Gastrocnemius medialis (tissue), 4 donors: Measurements from ENCODE around the gene IFIT1. TPM values are rescaled to one million over a fixed set of nuclear protein-coding genes. Genes with fewer than 3 reads are reported as not detected.
A peak's percentile ranks its signal among the peaks of the same experiment; 100 is the strongest.

ENCODE experiments used
- ATAC-seq, 2 donors: fragments of 150-250 bp; one replicate each; pipeline ENCODE4 v1.9.1; 2016
- DNase-seq, 2 donors: peaks; one replicate each; pipeline ENCODE4 v3.0.0-alpha.2; 2019
- H3K27ac ChIP-seq, 4 donors: fragments of 200-600 bp; sonication (generic); 1 replicate in 1 of 4; 2 replicates in 3 of 4; pipeline ENCODE4 v1.5.1; 2016 to 2018; ENCODE audit warnings: mild to moderate bottlenecking in 2 of 4, moderate library complexity in 1 of 4
- H3K27me3 ChIP-seq, 3 donors: fragments of 200-600 bp; sonication (generic) in 2 of 3; 1 replicate in 1 of 3; 2 replicates in 2 of 3; pipeline versions ENCODE4 v1.5.1 to v1.6.0; 2016 to 2019; ENCODE audit warnings: mild to moderate bottlenecking in 1 of 3, moderate library complexity in 1 of 3
- H3K36me3 ChIP-seq, 2 donors: fragments of 200-600 bp; sonication (generic) in 1 of 2; one replicate each; pipeline ENCODE4 v1.5.1; 2017 to 2018
- H3K4me1 ChIP-seq, 2 donors: fragments of 200-600 bp; sonication (generic) in 1 of 2; one replicate each; pipeline ENCODE4 v1.5.1; 2016 to 2017; ENCODE audit warnings: mild to moderate bottlenecking in 2 of 2
- H3K4me3 ChIP-seq, 4 donors: fragments of 200-600 bp; sonication (generic) in 3 of 4; 1 replicate in 1 of 4; 2 replicates in 3 of 4; pipeline ENCODE4 v1.5.1; 2016 to 2019; ENCODE audit warnings: mild to moderate bottlenecking in 2 of 4
- H3K9me3 ChIP-seq, 3 donors: fragments of 200-600 bp; sonication (generic) in 2 of 3; 1 replicate in 1 of 3; 2 replicates in 2 of 3; pipeline ENCODE4 v1.5.1; 2016 to 2019
- CTCF ChIP-seq, 5 experiments: fragments of 450-650 bp in 3 of 5; fragments of 200-600 bp in 2 of 5; sonication (generic) in 2 of 5; IDR thresholded peaks in 4 of 5; conservative IDR thresholded peaks in 1 of 5; 1 replicate in 4 of 5; 2 replicates in 1 of 5; pipeline ENCODE4 v1.5.1; 2016 to 2019; ENCODE audit warnings: antibody characterized with exemption in 5 of 5, mild to moderate bottlenecking in 3 of 5, moderate library complexity in 3 of 5
- POLR2A ChIP-seq, 2 donors: fragments of 450-650 bp; IDR thresholded peaks; one replicate each; pipeline ENCODE4 v1.6.1; 2017; ENCODE audit warnings: antibody characterized with exemption in 2 of 2, mild to moderate bottlenecking in 2 of 2, moderate library complexity in 2 of 2
- in situ Hi-C, 4 donors: fragments of 200-750 bp; cut with MboI; loops; one replicate each; pipeline versions ENCODE4 v1.15.0 to v1.8.0; 2017; ENCODE audit warnings: low sequenced_read_pairs in 4 of 4
- intact Hi-C: fragments of 100-400 bp; cut with DNase I; formaldehyde crosslinking; loops from one replicate; pipeline ENCODE4 v1.15.1; 2023; ENCODE audit warnings: low total_unique reads
- total RNA-seq, 4 donors: library from RNA; depleted of rRNA; stranded (reverse); fragments of >200 nt; gene quantifications; one replicate each; pipeline versions ENCODE4 v1.1.0 to v1.2.3, GENCODE V29; 2016

IFIT1 gene
- total RNA-seq, 4 donors from 2014 or later, result 1.8 to 8.9 (median 3.0) TPM

- intact Hi-C loops (no loop called here), in situ Hi-C loops (no loop called here)
- Histone ChIP-seq H3K9me3 (no peaks in the 10 kb centered on the region), H3K4me1 (peaks cover 0 to 12% of the 10 kb centered on the region in 2 donors), H3K36me3 (no peaks in the 10 kb centered on the region), H3K27ac (no peak overlapping the region), H3K4me3 (no peak overlapping the region), H3K27me3 (no peaks in the 10 kb centered on the region)
- DNase-seq (no peak), ATAC-seq (no peak)
- no peak for TF ChIP-seq POLR2A (IDR thresholded peaks at IDR 0.05)
- no peak for TF ChIP-seq CTCF (IDR thresholded peaks at IDR 0.05 in 4 of 5, conservative IDR thresholded peaks at IDR 0.05 in 1 of 5)
Observed at GRCh38 chr10:89364531-89364930, 27.9 kb upstream of the IFIT1 start.

DNA sequence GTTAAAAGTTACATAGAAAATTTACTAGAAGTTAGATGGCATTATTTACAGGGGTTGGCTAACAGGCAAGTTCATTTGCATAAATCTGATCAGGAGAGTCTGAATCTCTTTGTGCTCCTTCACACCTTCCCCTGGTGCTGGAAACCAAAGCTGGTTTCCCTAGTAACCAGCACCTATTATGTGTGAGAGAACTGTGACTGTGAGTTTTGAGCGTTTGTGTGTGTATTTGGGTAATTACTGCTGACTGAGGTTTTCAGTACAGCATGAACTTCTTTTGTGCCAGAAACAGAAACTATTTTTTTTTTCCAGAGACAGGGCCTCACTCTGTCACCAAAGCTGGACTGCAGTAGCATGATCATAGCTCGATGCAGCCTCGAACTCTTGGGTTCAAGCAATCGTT lies 24.9 kb upstream of the IFIT1 start:
- ATAC-seq (no peak), DNase-seq (no peak)
- Histone ChIP-seq H3K4me3 (no peak overlapping the region), H3K4me1 (peaks cover 0 to 12% of the 10 kb centered on the region in 2 donors), H3K36me3 (no peaks in the 10 kb centered on the region), H3K27ac (no peak overlapping the region), H3K9me3 (no peaks in the 10 kb centered on the region), H3K27me3 (no peaks in the 10 kb centered on the region)
- intact Hi-C loops (no loop called here), in situ Hi-C loops (no loop called here)
- TF ChIP-seq POLR2A (IDR thresholded peaks at IDR 0.05) (no peak), CTCF (IDR thresholded peaks at IDR 0.05 in 4 of 5, conservative IDR thresholded peaks at IDR 0.05 in 1 of 5) (no peak)

DNA sequence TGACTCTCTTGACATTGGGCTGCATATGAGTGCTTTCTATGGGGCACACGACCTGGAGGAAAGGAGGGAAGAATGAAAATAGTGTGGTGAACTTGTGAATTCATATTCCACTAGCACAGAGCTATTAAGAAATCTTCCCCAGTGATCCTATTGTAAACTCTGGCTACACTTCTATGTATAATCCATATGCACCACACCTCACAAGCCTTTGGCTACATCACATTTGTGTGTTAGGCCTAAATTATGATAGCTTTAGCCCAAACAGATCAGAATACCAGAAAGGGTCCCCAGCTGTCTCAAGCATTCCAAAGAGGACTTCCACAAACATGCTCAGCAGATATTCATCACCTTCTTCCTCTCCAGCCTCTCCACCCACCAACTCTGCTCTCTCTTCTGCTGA lies 24.3 kb upstream of the IFIT1 start:
- no peak for ATAC-seq
- no peak overlapping the region for H3K4me3 ChIP-seq
- H3K36me3 ChIP-seq, result no peaks in the 10 kb centered on the region
- no peak for TF ChIP-seq POLR2A (IDR thresholded peaks at IDR 0.05)
- no peak for TF ChIP-seq CTCF (IDR thresholded peaks at IDR 0.05 in 4 of 5, conservative IDR thresholded peaks at IDR 0.05 in 1 of 5)
- no peaks in the 10 kb centered on the region for H3K9me3 ChIP-seq
- intact Hi-C loops (no loop called here), in situ Hi-C loops (no loop called here)
- H3K27ac ChIP-seq, result no peak overlapping the region
- no peak for DNase-seq
- peaks cover under 1 to 12% of the 10 kb centered on the region in 2 donors for H3K4me1 ChIP-seq
- H3K27me3 ChIP-seq, result no peaks in the 10 kb centered on the region

- Histone ChIP-seq H3K27me3 (no peaks in the 10 kb centered on the region), H3K27ac (no peak overlapping the region), H3K36me3 (no peaks in the 10 kb centered on the region), H3K9me3 (no peaks in the 10 kb centered on the region), H3K4me3 (no peak overlapping the region), H3K4me1 (peaks cover 11 to 16% of the 10 kb centered on the region in 2 donors)
- in situ Hi-C loops (no loop called here), intact Hi-C loops (loop anchor here (10.0 kb wide), 1 partner anchor 1855 kb away; the partner anchor contains the start of gene PCGF5)
- TF ChIP-seq CTCF (IDR thresholded peaks at IDR 0.05 in 4 of 5, conservative IDR thresholded peaks at IDR 0.05 in 1 of 5), result peak in 4 of 5 experiments; percentile 7 to 46 (median 28)
- no peak for TF ChIP-seq POLR2A (IDR thresholded peaks at IDR 0.05)
- ATAC-seq, result no peak
- no peak for DNase-seq
Observed at GRCh38 chr10:89369156-89370105, 23.0 kb upstream of the IFIT1 start.
